Central memory CD4-positive, alpha-beta T cell (primary cell): ENCODE data around the gene PTPRJ.
"Not testable (repeated sequence)": the region's sequence is repeated elsewhere in the genome, so short reads cannot be mapped to it uniquely, and the experiment has no call there.

ENCODE experiments used
- DNase-seq: peaks from one replicate; pipeline ENCODE4 v3.0.0; 2022

PTPRJ gene

DNA sequence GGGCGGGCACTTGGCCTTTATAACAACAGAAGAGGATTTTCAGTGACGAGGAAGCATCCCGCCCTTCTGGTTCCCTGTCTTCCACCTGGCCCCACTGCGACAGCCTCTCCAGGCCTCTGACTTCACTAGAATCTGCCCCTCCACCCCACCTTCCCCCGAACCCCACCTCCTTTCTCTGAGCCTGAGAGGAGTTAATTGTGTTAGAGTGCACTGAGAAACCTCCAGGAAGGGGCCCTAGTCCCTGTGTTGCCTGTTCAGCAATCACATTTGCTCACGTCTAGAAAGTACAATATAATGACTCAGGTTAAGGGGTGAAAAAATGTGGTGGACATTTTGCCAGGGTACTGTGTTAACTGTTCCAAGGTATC is 38.8 kb downstream of the PTPRJ start:
- no peak for DNase-seq

GRCh38 chr11:48019595-48019994 is 39.2 kb downstream of the PTPRJ start:
- no peak for DNase-seq

DNA sequence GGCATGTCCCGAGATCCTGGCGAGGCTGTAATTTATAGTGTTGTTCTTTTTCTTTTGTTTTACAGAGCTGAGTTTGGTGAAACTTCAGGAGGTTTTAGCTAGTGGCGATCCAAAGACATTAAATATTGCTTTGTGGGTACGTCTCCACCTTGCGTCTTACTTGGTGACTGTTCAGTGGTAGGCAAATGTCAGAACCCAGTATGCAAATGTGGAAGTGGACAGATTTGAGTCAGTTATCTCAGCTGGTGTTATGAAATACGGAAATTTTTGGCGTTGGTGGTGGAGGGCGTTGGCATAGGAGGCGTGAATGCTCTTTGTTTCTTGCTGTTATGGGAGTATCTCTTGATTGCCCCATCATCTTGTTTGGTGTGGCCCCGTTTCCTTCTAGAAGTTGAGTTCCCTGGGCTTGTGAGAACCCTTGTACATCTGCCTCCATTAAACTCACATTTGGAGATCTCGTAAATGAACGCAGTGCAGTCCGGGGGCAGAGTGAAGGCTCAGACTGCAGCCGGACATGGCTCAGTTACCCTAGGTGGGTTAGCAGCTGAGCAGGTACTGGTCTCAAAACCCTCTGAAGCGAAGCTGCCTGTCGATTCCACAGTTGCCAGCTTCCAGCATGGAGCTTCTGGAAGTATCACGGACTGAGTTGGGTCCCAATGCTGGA is 39.9 kb downstream of the PTPRJ start:
- peak; percentile 57 for DNase-seq

GRCh38 chr11:48021201-48021820 is 41.0 kb downstream of the PTPRJ start:
- not testable (repeated sequence) for DNase-seq

- no peak for DNase-seq
Measured at GRCh38 chr11:48022445-48022844, 42.1 kb downstream of the PTPRJ start.

DNA sequence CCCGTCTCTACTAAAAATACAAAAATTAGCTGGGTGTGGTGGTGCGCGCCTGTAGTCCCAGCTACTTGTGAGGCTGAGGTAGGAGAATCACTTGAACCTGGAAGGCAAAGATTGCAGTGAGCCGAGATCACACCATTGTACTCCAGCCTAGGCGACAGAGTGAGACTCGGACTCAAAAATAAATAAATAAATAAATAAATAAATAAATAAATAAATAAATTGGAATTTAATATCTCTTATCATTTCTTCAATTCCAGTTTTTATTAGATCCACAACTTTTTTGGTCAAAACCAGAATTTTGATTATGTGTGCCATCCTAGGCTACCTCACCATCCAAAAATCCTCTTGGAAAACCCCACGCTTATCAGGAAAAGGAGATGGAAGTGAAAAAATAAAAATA is 43.2 kb downstream of the PTPRJ start:
- not testable (repeated sequence) for DNase-seq

- DNase-seq = no peak
Measured at GRCh38 chr11:48024635-48025071, 44.3 kb downstream of the PTPRJ start.

- DNase-seq = no peak
Measured at GRCh38 chr11:48025293-48025983, 45.1 kb downstream of the PTPRJ start.

DNA sequence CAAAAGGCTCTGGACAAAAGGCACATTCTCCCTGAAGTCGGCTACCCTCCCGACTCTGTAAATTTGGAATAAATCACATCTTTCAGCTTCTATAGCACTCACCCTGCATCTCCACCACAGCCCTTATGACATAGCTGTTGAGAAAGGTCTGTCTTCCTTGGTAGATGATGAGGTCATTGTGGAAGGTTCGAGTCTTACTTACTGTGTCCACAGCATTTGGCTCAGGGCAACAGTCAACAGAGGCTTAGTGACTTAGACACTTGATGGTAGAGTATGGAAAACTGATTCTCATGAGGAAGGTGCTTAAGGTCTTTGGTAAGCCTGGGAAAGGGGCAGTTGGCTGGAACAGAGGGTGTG is 45.6 kb downstream of the PTPRJ start:
- no peak for DNase-seq

DNA sequence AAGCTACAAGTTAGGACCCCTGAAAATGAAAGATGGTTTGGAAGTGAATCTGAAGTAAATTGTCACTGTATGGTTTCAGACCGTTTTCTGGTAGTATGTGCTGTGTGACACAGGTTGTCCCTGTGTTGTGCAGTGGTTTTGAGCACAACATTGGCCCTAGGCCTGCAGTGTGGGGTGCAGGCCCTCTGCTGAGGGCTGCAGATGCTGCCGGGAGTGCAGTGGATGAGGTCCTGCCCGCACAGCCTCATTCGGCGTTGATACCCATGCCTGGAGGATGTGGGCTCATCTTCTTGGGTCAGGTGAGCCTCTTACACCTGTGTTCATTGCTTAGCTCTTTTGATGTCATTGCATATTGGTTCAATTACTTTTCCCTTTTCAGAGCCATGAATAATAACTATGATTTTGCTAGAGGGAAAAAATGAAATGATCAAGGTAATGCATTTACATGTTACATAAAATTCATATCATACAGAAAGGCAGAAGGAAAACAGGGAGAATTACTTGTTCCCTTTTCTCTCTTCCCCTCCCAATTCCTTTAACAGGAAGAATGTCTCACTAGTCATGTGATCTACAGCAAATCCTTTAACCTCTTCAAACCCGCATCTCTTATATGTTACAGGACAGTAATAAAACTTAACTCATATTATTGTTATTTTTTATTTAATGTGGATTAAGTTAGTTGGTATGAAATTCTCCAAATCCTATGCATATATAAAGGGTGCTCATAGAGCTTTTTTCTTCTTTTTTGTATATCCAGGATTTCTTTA is 48.7 kb downstream of the PTPRJ start:
- DNase-seq = peak; percentile 28

- DNase-seq = no peak
Measured at GRCh38 chr11:48029681-48030290, 49.4 kb downstream of the PTPRJ start.

- no peak for DNase-seq
Measured at GRCh38 chr11:48031602-48032001, 51.2 kb downstream of the PTPRJ start.

DNA sequence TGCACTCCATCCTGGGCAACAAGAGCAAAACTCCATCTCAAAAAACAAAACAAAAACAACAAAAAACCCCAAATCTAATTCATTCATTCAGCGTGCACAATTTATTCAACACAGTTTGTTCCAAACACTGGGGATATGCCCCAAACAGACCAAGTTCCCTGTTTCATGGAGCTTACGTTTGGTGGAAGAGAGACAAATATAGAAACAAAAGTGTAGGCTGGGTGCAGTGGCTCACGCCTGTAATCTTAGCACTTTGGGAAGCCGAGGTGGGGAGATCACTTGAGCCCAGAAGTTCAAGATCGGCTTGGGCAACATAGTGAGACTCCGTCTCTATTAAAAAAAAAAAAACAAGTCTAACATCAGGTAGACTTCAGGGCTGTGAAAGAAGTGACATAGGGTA is 52.4 kb downstream of the PTPRJ start:
- no peak for DNase-seq

GRCh38 chr11:48033918-48034341 is 53.6 kb downstream of the PTPRJ start:
- DNase-seq = no peak

DNA sequence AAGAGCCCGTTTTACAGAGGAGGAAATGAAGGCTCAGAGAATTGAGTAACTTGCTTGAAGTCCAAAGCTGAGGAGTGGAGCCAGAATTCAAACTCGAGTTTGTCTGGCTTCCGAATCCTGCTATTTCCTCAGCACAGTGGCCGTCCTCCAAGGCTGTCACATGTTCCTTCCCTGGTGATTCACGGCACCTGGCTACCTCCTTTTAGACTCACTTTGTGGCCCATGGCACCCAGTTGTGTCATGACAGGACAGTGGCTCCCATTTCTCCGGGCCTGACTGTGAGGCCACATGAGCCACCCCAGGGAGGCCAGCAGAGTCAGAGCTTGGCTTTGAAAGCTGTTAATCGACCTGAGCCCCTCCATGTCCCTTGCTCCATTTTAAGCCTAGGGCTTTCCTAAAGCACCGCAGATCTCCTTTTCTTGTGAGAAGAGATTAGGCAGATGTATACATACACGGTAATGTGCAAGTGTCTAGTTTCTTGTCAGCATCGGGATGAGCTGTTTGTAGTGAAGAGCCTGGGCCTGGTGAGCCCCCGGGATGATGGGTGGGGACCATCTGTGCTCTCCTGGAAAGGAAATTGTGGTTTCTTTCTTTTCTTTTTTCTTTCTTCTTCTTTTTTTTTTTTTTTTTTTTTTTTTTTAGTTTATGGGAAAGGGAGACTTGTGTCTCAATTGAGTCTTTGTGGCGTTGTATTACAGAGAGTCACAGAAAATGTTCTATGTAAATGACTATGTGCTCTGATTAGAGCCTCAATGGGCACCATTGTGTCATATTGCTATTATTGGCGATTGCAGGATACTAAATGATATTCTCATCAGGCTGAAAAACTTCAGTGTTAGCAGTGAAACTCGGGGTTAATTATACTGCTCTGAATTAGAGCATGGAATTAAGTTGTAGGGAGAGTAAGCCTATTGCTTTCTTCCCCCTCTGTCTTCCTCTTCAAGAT is 54.8 kb downstream of the PTPRJ start:
- DNase-seq = no peak

GRCh38 chr11:48036011-48036410 is 55.7 kb downstream of the PTPRJ start:
- DNase-seq = no peak

GRCh38 chr11:48036466-48036865 is 56.1 kb downstream of the PTPRJ start:
- DNase-seq = no peak

DNA sequence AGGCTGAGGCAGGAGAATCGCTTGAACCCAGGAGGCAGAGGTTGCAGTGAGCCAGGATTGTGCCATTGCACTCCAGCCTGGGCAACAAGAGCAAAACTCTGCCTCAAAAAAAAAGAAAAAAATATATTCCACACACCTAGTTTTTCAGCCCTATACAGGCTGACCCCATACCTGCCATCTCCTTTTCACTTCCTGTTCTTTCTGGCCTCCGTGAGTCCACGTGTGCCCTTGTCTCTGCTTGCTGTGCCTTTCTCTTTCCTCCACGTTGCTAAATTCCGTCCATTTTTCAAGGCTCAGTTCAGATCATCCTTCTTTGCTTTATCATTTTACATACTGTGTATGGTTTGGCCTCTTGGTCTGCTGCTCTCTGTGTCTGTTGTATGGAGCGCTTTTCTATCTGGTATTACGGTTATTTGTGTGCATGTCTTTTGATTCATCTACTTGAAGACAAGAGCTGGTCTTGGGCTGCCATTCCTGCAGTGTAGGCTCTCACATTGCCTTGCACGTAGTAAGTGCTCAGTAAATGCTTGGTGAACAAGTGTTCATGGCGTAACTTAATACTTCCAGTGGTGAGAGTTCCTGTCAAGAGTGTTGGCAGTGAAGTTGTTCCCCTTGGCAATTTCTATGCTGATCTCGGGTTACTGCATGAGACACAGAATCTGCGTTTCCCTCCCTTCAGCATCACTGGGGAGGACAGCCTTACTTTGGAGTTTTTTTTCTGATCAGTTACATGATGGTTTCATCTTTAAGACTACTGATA is 57.5 kb downstream of the PTPRJ start:
- no peak for DNase-seq

DNA sequence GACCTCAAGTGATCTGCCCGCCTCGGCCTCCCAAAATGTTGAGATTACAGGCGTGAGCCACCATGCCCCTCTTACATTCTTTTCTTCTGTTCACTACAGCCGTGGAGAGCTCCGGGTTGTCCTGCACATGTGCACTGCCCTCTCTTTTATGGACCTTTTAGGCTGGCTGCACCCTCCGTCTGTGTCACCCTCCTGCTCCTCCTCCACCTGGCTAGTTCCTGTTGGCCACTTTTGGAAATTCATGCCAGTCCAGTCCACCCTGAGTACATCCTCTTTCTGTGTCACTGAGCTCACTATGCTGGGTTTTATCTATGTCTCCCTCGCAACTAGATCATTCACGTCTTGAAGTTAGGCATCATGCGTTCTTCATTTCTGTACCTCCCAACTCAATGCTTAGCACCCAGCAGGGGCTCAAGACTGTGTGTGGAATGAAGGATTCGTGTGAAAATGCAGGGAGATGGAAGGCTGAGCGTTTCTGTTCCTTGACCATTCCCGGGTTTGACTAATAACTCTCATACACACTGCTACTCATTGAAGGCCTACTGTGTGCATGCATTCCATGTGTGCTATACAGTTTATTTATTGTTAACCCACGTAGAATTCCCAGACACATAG is 60.6 kb downstream of the PTPRJ start:
- no peak for DNase-seq

DNA sequence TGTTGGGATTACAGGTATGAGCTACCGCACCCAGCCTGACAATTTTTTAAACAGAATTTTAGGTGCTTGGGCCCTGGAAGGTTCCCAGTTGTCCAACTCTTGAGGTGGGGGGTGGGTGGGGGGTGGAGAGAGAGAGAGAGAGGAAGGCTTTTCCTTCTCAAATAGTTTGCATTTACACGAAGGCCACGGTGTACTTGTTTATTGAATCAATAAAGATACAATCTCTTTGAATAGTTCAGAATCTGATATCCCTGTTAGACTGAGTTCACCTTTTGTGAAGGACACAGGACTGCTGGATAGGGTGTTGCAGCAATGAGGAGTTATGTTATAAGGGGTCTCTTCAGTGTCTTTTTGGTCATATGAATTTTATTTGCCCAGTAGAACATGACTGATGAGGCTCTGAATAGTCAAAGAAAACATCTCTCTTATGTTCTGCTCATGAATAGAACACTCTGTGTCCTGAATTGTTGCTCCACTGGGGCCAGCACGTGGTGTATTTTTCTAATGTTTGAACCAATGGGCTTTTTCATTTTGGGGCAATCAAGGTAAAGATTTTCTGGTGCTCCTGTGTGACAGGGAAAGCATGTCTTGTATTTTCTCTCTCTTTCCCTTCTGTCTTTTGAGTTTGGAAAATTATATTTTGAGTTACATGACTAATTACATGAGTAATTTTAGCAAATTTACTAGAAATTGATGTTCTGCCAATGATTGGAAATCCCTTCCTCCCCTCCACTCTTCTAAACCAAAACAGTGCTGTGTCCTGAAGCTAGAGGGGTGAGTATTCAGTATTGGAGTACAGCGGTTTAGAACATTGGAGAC is 61.7 kb downstream of the PTPRJ start:
- DNase-seq = no peak
